Measurements from ENCODE around the gene MGMT.

DNA sequence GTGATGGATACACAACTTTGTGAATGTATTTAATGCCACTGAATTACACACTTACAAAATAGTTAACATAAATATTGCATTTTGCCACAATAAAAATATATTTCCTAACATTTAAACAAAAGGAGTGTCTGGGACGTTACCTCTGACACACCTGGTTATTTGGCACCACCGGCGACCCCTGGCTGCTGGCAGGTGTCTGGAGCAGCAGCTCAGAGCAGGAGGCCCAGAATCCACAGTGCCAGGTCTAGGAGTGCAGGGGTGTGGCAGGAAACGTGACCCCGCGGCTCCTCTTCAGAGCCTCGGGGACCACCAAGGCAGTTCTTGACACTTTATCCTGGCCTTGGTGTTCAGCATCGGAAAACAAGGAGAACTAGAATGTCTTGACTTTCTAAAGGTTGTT, 46.3 kb downstream of the MGMT start:
- no peak for TF ChIP-seq POLR2A (IDR thresholded peaks at IDR 0.05)
- TF ChIP-seq, protein P1, sequence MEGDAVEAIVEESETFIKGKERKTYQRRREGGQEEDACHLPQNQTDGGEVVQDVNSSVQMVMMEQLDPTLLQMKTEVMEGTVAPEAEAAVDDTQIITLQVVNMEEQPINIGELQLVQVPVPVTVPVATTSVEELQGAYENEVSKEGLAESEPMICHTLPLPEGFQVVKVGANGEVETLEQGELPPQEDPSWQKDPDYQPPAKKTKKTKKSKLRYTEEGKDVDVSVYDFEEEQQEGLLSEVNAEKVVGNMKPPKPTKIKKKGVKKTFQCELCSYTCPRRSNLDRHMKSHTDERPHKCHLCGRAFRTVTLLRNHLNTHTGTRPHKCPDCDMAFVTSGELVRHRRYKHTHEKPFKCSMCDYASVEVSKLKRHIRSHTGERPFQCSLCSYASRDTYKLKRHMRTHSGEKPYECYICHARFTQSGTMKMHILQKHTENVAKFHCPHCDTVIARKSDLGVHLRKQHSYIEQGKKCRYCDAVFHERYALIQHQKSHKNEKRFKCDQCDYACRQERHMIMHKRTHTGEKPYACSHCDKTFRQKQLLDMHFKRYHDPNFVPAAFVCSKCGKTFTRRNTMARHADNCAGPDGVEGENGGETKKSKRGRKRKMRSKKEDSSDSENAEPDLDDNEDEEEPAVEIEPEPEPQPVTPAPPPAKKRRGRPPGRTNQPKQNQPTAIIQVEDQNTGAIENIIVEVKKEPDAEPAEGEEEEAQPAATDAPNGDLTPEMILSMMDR (IDR thresholded peaks at IDR 0.05) = no peak
